Fibroblast of gingiva (primary cell): Measurements from ENCODE around the gene FOXN3.

Experiments
- DNase-seq: peaks from one replicate; pipeline ENCODE4 v3.0.0-alpha.2; 2011; ENCODE audit warnings: low read depth

The FOXN3 gene

DNA sequence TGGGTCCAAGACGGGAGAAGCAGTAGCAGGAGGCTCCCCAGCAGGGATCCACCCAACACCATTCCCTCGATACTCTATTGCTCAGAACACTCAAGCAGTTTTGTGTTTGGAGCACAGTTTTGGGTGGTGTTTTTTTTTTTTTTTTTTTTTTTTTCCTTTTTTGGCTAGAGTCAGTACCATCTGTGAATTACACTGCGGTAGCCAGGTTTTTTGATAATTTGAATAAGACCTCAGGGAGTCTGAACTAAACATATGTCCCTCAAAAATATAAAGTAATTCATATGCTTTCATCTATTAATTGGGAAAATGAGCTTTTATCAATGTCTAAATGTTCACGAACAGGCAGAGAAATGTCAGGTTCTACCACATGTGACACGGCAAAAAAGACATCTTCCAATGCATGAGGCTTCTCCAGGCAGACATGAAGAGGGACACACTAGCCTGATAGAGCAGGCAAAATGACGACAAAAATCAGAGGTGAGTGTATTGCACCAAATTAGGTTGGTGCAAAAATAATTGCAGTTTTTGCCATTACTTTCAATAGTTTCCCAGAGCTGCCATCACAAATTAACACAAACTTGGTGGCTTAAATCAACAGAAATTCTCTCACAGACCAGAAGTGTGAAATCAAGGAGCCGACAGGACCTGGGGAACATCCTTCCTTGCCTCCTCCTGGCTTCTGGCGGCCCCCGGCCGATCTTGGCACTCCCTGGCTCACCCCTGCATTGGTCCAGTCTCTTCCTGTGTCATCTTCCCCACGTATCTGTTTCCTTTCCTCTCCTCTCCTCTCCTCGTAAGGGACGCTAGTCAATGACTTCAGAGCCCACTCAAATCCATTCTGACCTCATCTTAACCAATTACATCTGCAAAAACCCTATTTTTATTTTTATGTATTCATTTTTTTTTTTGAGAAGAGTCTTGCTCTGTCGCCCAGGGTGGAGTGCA is 33.9 kb downstream of the FOXN3 start:
- no peak for DNase-seq

DNA sequence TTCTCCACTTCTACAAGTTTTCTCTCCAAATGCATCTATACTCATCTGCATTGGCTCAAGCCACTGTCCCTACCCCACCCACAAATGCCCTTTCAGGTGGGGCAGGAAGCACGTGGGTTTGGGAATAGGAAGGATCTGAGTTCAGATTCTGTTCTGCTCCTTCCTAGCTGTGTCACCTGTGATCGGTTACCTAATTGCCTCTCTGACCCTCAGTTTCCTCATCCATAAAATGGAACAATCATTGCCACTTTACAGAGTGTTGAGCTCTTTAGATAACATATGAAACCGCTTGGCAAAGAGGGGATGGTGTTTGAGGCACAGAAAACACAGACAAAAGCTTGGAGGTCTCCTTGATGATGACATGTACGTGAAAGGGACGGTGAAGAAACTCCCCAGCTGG is 34.5 kb downstream of the FOXN3 start:
- no peak for DNase-seq

DNA sequence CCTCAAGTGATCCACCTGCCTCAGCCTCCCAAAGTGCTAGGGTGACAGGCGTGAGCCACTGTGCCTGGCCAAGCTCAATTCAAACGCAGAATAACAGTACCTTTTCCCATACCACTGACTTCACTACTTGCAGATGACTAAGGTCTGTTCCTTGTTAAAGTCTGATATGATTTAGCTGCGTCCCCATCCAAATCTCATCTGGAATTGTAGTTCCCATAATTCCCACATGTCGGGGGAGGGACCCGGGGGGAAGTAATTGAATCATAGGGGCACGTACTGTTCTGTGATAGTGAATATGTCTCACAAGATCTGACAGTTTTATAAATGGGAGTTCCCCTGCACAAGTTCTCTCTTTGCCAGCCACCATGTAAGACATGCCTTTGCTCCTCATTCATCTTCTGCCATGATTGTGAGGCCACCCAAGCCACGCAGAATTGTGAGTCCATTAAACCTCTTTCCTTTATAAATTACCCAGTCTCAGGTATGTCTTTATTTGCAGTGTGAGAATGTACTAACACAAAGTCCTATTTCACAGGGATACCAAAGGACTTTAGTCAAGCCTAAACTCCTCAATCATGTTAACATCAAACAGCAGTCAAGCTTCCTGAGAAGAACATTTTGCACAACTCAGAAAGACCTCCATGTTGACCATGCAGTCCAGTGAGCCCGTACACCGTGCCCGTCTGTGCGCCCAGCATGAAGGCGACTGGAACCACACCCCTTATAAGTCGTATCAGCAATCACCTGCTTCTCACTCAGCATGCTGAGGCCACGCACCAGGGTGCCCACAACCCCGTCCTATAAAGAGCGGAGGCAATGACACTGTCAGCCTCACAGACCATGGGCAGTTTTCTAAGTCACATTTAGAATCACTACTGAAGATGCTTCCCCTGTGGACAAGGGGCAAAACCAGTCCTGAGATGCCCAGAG is 36.9 kb downstream of the FOXN3 start:
- DNase-seq: no peak

DNA sequence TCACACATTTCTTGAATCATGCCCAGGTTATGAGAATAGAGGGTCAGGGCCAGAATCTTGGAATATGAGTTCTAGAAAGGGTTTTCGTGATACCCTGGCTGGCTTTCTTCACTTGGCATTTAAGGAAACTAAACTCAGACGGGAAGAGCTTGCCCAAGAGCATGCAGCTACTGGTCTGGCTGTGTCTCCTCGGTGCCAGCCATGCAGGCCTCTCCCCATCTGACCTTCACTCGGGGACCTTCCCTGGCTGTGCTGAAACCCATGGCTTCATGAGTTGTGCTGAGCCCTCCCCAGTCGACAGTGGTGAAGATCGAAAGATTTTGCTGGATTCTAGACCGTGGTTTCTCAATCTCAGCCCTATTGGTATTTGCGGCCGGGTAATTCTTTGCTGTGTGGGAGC is 38.0 kb downstream of the FOXN3 start:
- no peak for DNase-seq

DNA sequence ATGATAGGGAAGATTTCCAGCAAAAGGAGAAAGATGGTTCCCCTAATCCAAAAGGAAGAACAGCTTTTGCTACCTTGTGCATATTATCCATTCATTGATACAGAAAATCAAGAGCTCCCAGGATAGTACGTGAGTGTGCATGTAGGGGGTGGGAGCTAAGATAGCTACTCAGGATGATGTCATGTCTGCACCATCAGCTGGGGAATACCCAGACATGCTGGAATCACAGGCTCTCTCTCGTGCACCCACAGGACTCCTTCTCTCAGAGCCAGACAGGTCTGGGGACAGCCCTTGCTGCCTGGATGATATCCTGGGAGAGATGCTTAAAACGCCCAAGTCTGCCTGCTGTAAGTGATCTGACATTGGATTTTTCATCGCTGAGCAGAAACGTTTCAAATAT is 38.9 kb downstream of the FOXN3 start:
- no peak for DNase-seq

DNA sequence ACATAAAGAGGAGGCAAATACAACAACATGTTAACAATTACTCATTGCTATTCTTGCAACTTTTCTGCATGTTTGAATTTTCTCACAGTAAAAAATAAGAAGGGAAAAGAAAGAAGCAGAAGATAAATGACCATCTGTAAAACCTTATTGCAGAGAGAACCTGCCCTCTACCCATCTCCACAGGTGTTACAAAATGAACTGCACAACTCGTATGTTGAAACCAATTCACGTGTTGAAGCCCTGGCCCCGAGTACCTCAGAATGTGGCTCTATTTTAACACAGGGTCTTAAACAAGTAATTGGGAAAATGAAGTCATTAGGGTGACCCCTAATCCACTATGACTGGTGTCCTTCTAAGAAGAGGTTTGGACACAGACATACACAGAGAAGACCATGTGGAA is 39.5 kb downstream of the FOXN3 start:
- DNase-seq: no peak

DNA sequence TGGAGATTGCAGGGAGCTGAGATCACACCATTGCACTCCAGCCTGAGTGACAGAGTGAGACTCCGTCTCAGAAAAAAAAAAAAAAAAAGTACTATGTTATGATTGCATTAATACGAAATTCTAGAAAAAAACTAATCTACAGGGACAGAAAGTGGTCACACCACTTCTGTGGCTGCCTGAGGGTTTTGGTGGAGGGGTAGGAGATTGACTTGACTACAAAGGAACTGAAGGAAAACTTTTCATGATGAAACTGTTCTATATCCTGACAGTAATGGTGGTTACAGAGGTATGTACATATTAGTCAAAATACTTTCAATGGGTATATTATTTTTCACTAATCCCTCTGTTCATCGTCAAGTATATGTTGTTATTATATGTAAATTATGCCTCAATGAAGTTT is 42.1 kb downstream of the FOXN3 start:
- no peak for DNase-seq

DNA sequence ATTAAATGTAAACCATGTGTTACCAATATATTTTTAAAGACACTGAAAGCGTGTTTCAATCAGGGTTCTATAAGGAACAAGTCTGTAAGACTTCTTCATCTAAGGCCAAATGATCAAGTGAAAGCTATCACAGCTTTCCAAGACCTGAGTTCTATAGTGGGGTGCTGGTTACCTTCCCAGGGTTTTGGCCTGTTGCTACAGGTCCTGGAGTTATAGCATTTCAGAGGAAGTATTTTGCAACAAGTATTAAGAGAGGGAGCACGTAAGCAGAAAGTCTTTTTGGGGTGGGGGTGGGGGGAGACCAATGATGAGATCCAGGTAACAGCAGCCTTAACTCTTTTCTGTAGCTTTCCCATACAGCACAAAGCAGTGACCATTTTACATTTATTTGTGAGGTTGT is 43.8 kb downstream of the FOXN3 start:
- no peak for DNase-seq

DNA sequence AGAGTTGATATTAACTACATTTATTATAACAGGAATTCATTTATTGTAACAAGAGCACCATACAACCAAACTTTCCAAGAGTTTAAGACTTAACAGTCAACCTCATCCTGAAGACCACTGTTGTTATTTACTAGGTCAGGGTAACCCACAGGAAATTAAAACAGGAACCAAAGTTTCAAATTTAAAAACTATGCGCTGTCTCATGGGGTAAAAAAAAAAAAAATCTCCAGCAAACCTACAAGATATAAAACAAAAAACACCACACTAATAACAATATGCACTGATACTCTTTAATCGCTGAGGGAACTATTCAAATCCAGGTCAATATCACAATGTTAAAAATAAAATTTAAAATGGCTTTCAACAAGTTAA is 44.5 kb downstream of the FOXN3 start:
- no peak for DNase-seq

DNA sequence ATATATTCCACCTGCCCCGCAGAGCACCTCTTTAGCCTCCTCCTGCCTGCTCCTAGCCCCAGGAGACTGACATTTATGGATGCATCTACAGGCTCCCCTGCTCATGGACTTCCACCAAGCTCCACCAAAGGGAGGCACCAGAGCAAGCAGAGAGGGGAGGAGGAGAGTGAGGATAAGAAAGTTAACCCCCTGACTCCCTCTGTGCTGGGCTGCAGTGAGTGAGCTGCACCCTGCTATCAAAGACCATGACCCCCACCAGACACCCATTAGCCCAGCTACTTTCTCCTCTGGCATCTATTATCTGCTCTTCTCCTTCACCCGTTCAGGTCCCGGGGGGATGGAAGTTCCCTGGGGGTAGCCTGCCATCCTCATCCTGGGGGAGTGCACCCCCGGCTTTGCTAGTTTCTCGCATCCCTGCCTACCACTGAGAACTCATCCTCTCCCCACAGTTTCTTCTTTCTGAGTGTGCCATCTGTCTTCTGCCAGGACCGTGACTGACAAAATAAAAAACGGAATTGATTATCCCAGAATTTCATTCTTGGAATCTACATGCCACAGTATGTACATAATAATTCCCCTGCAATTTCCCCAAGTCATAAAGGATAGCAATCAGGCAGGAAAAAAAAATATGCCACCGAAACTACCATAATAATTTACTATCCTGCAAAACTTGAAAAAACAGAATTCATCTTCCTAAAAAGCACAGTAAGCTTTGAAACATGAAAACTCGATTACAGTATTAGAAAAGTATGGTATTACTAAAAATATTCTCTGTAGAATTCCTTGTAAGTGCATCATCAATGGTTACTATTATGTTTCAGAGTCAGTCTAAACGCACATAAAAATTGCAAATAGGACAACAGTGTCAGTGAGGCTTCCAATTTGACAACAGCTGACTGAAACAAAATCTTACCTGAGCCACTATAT is 45.2 kb downstream of the FOXN3 start:
- peak; percentile 18 for DNase-seq

DNA sequence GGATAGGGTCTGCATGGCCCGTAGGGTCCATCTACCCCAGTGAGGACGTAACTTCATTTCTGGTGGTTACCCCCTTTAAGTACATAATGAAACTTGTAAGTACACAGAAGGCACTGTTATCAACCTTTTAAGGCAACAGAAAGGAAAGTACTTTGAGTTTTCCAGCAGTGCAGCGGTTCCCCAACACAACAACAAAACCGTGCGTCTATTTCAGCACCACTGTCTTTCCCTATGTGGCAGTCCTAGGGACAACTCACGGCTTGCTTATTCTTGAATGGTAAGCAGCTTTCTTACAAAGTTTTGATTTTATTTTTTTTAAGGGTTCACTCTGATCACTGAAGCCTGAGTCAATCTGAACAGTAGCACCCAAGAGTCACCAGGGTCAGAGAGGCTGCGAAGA is 46.3 kb downstream of the FOXN3 start:
- DNase-seq: no peak

DNA sequence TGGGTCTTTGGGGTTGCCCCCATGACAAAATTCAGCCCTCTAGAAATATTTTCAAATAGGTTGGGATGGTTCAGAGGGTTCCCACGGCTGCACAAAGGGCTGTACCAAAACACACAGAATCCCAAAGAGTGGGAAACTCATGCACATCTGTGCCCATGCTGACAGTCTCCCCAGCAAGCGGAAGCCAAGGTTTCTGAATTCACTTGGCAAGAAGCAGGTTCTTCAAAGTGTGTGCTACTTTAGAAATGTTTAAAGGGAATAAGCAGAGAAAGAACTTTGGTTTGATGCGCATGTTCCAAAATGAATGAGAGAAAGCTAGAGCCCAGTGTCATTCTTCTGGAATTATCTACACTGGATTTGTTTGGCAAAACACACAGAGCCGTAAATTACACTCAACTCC is 46.7 kb downstream of the FOXN3 start:
- DNase-seq: no peak

DNA sequence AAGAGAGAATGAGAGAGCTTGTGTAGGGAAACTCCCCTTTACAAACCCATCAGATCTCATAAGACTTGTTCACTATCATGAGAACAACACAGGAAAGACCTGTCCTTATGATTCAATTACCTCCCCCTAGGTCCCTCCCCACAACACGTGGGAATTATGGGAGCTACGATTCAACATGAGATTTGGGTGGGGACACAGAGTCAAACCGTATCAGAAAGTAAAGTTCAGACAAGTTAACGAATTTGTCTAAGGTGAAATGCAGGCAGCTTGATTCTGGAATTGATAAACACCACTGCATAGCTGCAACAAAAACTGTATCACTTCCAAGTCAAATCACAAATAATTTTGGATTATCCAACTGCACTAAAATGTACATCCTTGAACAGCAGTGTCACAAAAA is 47.4 kb downstream of the FOXN3 start:
- DNase-seq: no peak

DNA sequence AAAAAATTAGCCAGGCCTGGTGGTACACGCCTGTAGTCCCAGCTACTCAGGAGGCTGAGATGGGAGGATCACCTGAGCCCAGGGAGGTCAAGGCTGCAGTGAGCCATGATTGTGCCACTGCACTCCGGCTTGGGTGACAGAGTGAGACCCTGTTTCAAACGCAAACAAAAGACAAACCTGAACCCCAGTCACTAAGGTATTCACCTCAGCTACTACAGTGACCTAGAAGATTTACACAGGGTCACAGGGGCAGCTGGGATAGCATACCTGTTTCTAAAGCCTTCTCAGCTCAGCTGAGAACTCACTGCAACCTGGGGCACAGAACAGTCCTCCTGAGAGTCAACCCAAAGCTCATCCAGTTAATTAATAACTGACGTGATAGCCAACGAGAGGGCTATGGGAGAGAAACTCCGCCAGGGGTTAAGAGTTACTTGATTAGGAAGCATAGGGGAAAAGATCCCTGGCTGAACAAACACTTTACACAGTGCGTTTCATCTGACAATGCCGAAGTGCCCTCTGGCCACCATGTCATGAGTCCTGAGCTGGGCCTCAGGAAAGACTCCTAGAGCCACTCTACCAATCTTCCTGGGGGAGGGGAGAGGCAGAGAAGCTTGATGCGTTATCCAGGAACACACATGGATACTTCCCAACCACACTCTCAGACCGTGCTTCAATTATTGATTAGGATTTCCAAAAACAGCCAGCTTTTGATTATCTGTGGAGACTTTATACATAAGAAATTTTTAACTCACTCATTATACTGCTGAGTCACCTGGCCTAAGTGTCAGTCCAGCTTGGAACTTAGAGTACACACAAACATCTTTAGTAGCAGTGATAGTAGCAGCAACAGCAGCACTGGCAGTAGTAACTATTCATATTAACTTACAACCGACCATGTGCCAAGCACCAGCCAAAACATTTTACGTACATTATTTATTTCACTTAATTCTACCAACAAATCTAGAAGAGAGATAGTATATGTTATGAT is 48.2 kb downstream of the FOXN3 start:
- DNase-seq: no peak

DNA sequence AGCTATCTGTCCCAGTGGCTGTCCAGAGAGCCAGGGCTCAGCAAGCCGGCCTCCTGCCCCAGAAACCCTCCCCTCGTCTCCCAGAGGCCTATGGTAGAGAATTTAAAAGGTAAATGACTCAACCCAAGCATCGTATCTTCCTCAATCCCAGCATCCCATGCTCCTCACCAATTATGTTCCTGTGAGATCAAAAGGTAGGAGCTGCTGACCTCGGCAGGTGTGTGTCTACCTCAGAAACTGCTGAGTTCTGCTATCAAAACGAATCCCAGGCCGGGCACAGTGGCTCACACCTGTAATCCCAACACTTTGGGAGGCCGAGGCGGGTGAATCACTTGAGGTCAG is 49.3 kb downstream of the FOXN3 start:
- DNase-seq: no peak

DNA sequence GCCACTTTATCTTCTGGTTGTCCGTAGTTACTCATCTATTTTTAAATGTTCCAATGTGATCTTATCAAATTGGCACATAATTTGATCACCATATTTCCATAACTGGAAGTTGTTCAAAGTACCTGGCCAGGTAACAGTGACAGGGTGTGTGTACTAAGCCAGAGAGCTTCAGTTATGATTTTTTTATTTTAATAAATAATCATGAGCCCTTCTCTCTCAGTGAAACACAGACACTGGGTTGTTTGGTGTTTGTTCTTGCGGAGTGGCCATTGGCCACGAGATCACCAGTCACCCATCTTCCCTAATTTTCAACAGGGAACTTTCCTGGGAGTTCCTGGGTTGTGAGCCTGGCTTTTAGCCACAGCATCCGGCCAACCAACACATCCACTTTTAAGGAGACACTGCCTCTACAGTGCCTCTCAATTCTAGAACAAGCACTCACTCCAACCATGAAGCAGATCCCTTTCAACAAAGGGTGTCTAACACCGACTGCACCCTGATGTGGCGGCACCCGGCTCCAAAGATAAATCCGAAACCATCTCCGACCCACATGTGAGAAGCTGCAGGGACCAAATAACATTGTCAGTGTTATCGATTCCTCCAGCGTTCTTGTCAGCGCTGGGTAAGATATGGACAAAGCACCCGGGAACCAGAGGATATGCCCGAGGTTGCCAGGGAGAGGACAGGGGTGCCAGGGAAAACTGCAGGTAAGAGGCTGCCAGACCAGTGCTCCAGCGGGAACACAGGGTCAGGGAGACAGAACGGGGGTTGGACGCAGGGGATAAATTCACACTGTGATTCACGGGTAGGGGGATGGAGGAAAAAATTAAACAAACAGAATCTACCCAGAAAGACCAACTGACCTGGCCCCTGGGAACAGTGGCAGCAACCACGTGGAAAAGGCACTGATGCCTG is 49.9 kb downstream of the FOXN3 start:
- no peak for DNase-seq

DNA sequence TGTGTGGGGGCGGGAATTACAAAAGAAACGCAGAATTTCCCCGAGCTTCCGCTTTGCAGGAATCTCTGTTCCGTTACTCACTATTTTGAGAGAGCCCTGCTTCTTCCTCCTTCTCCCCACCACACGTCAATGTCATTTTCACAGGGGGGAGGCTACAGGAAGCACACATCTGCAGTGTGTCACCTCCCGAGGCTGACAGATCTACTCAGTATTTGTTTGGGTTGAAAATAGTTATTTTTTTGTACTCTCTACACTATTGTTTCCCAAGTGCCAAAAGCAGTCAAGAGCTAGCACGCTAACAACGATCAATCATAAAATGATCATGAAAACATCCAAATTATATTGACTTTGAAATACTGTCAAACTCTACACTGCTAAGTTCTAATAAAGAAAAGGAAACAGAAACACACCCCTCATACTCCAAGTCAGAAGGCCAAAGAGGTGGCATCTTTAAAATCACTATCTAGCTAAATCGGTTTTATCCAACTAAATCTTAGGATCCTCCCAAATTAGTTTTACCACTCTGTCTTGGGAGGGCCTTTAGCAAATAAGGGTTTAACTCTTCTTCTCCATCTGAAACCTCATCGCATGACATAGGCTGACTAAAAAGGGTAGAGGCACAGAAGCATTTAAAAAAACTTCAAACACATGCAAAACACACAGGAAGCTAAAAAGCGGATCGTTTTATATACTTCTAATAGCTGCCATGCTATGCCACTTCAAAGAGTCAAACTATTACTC is 51.8 kb downstream of the FOXN3 start:
- DNase-seq: no peak

DNA sequence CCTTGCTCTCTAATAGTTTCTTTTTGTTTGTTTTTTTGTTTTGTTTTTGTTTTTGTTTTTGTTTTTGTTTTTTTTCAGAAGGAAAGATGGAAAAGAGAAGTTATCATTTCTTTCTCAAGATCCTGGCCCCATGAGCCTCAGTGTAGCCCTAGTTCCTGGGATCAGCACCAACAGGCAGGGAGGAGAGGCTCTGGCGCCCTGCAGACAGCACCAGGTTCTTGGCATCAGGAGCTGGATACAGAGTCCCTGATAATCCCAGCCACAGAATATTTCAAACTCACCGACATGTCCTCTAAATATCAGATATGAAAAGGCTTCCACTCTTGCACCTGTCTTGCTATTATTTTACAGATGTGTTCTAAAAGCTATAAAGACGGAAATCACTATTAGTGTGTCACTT is 52.7 kb downstream of the FOXN3 start:
- DNase-seq: no peak

DNA sequence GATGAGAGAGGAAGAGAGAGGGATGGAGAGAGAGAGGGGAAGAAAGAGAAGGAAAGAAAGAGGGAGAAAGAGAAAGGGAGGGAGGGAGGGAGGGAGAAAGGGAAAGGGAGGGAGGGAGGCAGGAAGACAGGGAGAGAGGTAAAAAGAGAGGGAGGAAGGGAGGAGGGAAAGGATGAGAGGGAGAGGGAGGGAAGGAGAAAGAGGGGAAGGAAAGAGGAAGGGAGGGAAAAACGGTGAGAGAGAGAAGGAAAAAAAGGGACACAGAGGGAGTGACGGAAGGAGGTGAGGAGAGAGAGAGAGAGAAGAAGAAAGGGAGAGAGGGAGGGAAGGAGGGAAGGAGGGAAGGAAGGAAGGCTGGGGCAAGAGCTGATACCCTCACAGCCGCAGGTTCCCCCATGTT is 56.8 kb downstream of the FOXN3 start:
- no peak for DNase-seq
